ENCODE data around the gene MYPOP. TPM values are rescaled to one million over a fixed set of nuclear protein-coding genes. Genes with fewer than 3 reads are reported as not detected.

Gene MYPOP
- total and polyA plus RNA-seq, 9 of the 15 experiments (the other 6 are each of a cell fraction or from before 2014, with no cell fraction given): 0.32 to 7.6 (median 1.6) TPM

GRCh38 chr19:45882652-45883585 lies 19.5 kb downstream of the MYPOP start (continued):
- TF ChIP-seq ETS1 (conservative IDR thresholded peaks at IDR 0.05; ENCODE audit: control insufficient read depth, low read depth, low read length) (peak; percentile 26; the same call in 1 of the 2 replicates), DEAF1 (CRISPR knock-in tag; IDR thresholded peaks at IDR 0.05) (peak; percentile 91), HMGN3 (IDR thresholded peaks at IDR 0.05; ENCODE audit: borderline replicate concordance, extremely low read depth, insufficient read length, low read depth, low read length) (peak; percentile 51), SNIP1 (IDR thresholded peaks at IDR 0.05; ENCODE audit: low read depth) (no peak), HDAC2 (IDR thresholded peaks at IDR 0.05) (peak; percentile 96), GABPB1 (CRISPR knock-in tag; IDR thresholded peaks at IDR 0.05) (peak; percentile 72), GTF2A2 (tag; IDR thresholded peaks at IDR 0.05) (no peak), MEF2A (IDR thresholded peaks at IDR 0.05; ENCODE audit: control insufficient read depth, low read depth, low read length) (0 out of 2 replicates have a peak, but pooled peaks have one; percentile 40), ZNF644 (tag; IDR thresholded peaks at IDR 0.05; ENCODE audit: low read depth) (no peak), NCOR1 (IDR thresholded peaks at IDR 0.05) (peak; percentile 57), YY1 (IDR thresholded peaks at IDR 0.05; ENCODE audit: borderline replicate concordance in 1 of 3, control insufficient read depth in 1 of 3, extremely low read depth in 1 of 3, insufficient read depth in 3 of 3, insufficient read length in 1 of 3, insufficient replicate concordance in 2 of 3, low read depth in 1 of 3, low read length in 2 of 3) (peak in 2 of 3 experiments; percentile 62 to 66), SRSF7 (optimal IDR thresholded peaks at IDR 0.05; ENCODE audit: low read depth, low read length) (no peak), ZEB2 (IDR thresholded peaks at IDR 0.05) (0 out of 2 replicates have a peak, but pooled peaks have one; percentile 19), TAL1 (IDR thresholded peaks at IDR 0.05) (0 out of 2 replicates have a peak, but pooled peaks have one; percentile 13), PTBP1 (IDR thresholded peaks at IDR 0.05; ENCODE audit: low read depth, low read length) (peak; percentile 97), SOX6 (IDR thresholded peaks at IDR 0.05) (peak; percentile 64), RAD21 (CRISPR knock-in tag; conservative IDR thresholded peaks at IDR 0.05 in 1 of 2, IDR thresholded peaks at IDR 0.05 in 1 of 2) (peak; percentile 93 to 99), BCL6 (CRISPR knock-in tag; IDR thresholded peaks at IDR 0.05) (no peak), CUX1 (CRISPR knock-in tag; IDR thresholded peaks at IDR 0.05) (no peak)
